Esophagus squamous epithelium (tissue), 5 donors: ENCODE measurements around the gene UTP11. TPM values are rescaled to one million over a fixed set of nuclear protein-coding genes. Genes with fewer than 3 reads are reported as not detected.

Experiments used
- DNase-seq: peaks from one replicate; lab custom pipeline; 2025; lab: John Stamatoyannopoulos, UW
- H3K27ac ChIP-seq, 4 donors: fragments of 200-600 bp; sonication (generic); one replicate each; pipeline ENCODE4 v1.5.1; 2016 to 2019; ENCODE audit warnings: mild to moderate bottlenecking in 1 of 4
- H3K27me3 ChIP-seq, 4 donors: fragments of 200-600 bp; sonication (generic); 1 replicate in 3 of 4; 2 replicates in 1 of 4; pipeline versions ENCODE4 v1.5.1 to v1.6.0; 2017 to 2021; ENCODE audit warnings: antibody characterized with exemption in 1 of 4
- H3K36me3 ChIP-seq, 3 donors: fragments of 200-600 bp; sonication (generic); one replicate each; pipeline ENCODE4 v1.5.1; 2016 to 2019
- H3K4me1 ChIP-seq, 3 donors: fragments of 200-600 bp; sonication (generic); one replicate each; pipeline ENCODE4 v1.5.1; 2017 to 2019
- H3K4me3 ChIP-seq, 4 donors: fragments of 200-600 bp; sonication (generic); 1 replicate in 3 of 4; 2 replicates in 1 of 4; pipeline ENCODE4 v1.5.1; 2016 to 2019; ENCODE audit warnings: mild to moderate bottlenecking in 2 of 4, moderate library complexity in 1 of 4
- H3K9me3 ChIP-seq, 3 donors: fragments of 200-600 bp; sonication (generic); one replicate each; pipeline ENCODE4 v1.5.1; 2016 to 2019
- CTCF ChIP-seq, 6 experiments: fragments of 450-650 bp in 4 of 6; fragments of 200-600 bp in 2 of 6; sonication (generic) in 2 of 6; IDR thresholded peaks; one replicate each; pipeline ENCODE4 v1.5.1; 2016 to 2019; ENCODE audit warnings: antibody characterized with exemption in 6 of 6, mild to moderate bottlenecking in 4 of 6, moderate library complexity in 4 of 6
- POLR2A ChIP-seq, 4 donors: fragments of 450-650 bp; IDR thresholded peaks; one replicate each; pipeline ENCODE4 v1.6.1; 2017; ENCODE audit warnings: antibody characterized with exemption in 4 of 4, mild to moderate bottlenecking in 4 of 4, moderate library complexity in 3 of 4
- WGBS, 2 donors: methylation state at CpG; one replicate each; pipeline ENCODE4 v1.1.5; 2018; 5-methylcytosine and 5-hydroxymethylcytosine counted together
- intact Hi-C: fragments of 100-400 bp; cut with DNase I; formaldehyde crosslinking; loops from one replicate; pipeline ENCODE4 v1.15.0; 2022
- total RNA-seq, 4 donors: library from RNA; depleted of rRNA; stranded (reverse); fragments of >200 nt; gene quantifications; one replicate each; pipeline ENCODE4 v1.1.0, GENCODE V29; 2016
- donor health status: DM: yes; HTN: yes; CAD: no.

The UTP11 gene
- total RNA-seq, 4 donors from 2014 or later = 38.5 to 71.5 (median 54.5) TPM

GRCh38 chr1:38061290-38061689 lies 48.8 kb downstream of the UTP11 start:
- no peaks in the 10 kb centered on the region for H3K36me3 ChIP-seq
- no peaks in the 10 kb centered on the region for H3K9me3 ChIP-seq
- WGBS, 2 donors = 100% methylated on average over 1 of the region's 1 CpG
- TF ChIP-seq POLR2A (IDR thresholded peaks at IDR 0.05) (no peak), CTCF (IDR thresholded peaks at IDR 0.05) (no peak)
- no peak overlapping the region for H3K4me3 ChIP-seq
- intact Hi-C loops = no loop called here
- no peaks in the 10 kb centered on the region for H3K27me3 ChIP-seq
- H3K4me1 ChIP-seq = peaks cover 0 to 39% (median 12%) of the 10 kb centered on the region in 3 donors
- H3K27ac ChIP-seq = no peak overlapping the region
- DNase-seq = no peak

- WGBS, 2 donors = 43 to 61% methylated on average over 3 to 6 of the region's 7 CpGs
- intact Hi-C loops = no loop called here
- TF ChIP-seq POLR2A (IDR thresholded peaks at IDR 0.05) (no peak), CTCF (IDR thresholded peaks at IDR 0.05) (no peak)
Measured at GRCh38 chr1:38061883-38062328, 49.4 kb downstream of the UTP11 start.

GRCh38 chr1:38062361-38063288 lies 50.1 kb downstream of the UTP11 start:
- Histone ChIP-seq H3K4me3 (no peak overlapping the region), H3K36me3 (no peaks in the 10 kb centered on the region), H3K27me3 (no peaks in the 10 kb centered on the region), H3K27ac (no peak overlapping the region), H3K4me1 (peaks cover 0 to 39% (median 12%) of the 10 kb centered on the region in 3 donors), H3K9me3 (no peaks in the 10 kb centered on the region)
- intact Hi-C loops = no loop called here
- TF ChIP-seq POLR2A (IDR thresholded peaks at IDR 0.05) (no peak), CTCF (IDR thresholded peaks at IDR 0.05) (no peak)
- DNase-seq = no peak
- 79 to 85% methylated on average over 4 to 6 of the region's 6 CpGs for WGBS, 2 donors

More at GRCh38 chr1:38061883-38062328, 49.4 kb downstream of the UTP11 start:
- Histone ChIP-seq H3K27ac (no peak overlapping the region), H3K36me3 (no peaks in the 10 kb centered on the region), H3K27me3 (no peaks in the 10 kb centered on the region), H3K4me3 (no peak overlapping the region), H3K4me1 (peaks cover 0 to 39% (median 12%) of the 10 kb centered on the region in 3 donors), H3K9me3 (no peaks in the 10 kb centered on the region)
- no peak for DNase-seq

GRCh38 chr1:38063616-38064015 lies 51.1 kb downstream of the UTP11 start:
- WGBS, 2 donors = 73 to 91% methylated on average over 4 of the region's 5 CpGs
- Histone ChIP-seq H3K27ac (no peak overlapping the region), H3K36me3 (no peaks in the 10 kb centered on the region), H3K27me3 (peaks cover 0 to 6% (median 0%) of the 10 kb centered on the region in 4 donors), H3K4me1 (peaks cover 0 to 39% (median 12%) of the 10 kb centered on the region in 3 donors), H3K4me3 (no peak overlapping the region), H3K9me3 (no peaks in the 10 kb centered on the region)
- no peak for DNase-seq
- TF ChIP-seq POLR2A (IDR thresholded peaks at IDR 0.05) (no peak), CTCF (IDR thresholded peaks at IDR 0.05) (no peak)
- intact Hi-C loops = no loop called here
